NCI-H2081 treated with DMSO at 0.1 percent for 48 hours (cell line): ENCODE results near the gene ZNF286A.
"Not testable (repeated sequence)": the region's sequence is repeated elsewhere in the genome, so short reads cannot be mapped to it uniquely, and the experiment has no call there.

ENCODE experiments used
- DNase-seq: peaks from one replicate; lab custom pipeline; 2025; lab: John Stamatoyannopoulos, UW

Gene ZNF286A

GRCh38 chr17:15699937-15700336 is 385 bp downstream of the ZNF286A start:
- DNase-seq: not testable (repeated sequence)

GRCh38 chr17:15704239-15704638 is 4.7 kb downstream of the ZNF286A start:
- DNase-seq: not testable (repeated sequence)

GRCh38 chr17:15704813-15705212 is 5.3 kb downstream of the ZNF286A start:
- DNase-seq: not testable (repeated sequence)

GRCh38 chr17:15708879-15709278 is 9.3 kb downstream of the ZNF286A start:
- not testable (repeated sequence) for DNase-seq

GRCh38 chr17:15716601-15717563 is 17.3 kb downstream of the ZNF286A start:
- DNase-seq: not testable (repeated sequence)

- not testable (repeated sequence) for DNase-seq
Observed at GRCh38 chr17:15730535-15730934, 31.0 kb downstream of the ZNF286A start.

- DNase-seq: not testable (repeated sequence)
Observed at GRCh38 chr17:15731900-15732299, 32.3 kb downstream of the ZNF286A start, which contains the start of gene TBC1D26. Gene TBC1D26, plus strand, starts transcription at chr17:15732283. Its CDS starts 3,066 bp downstream, at chr17:15735349.

GRCh38 chr17:15733174-15733789 is 33.7 kb downstream of the ZNF286A start:
- DNase-seq: not testable (repeated sequence)

- DNase-seq: not testable (repeated sequence)
Observed at GRCh38 chr17:15736578-15736977, 37.0 kb downstream of the ZNF286A start.

GRCh38 chr17:15738066-15738465 is 38.5 kb downstream of the ZNF286A start:
- no peak for DNase-seq

GRCh38 chr17:15739259-15739658 is 39.7 kb downstream of the ZNF286A start:
- DNase-seq: not testable (repeated sequence)

GRCh38 chr17:15740041-15740440 is 40.5 kb downstream of the ZNF286A start:
- DNase-seq: not testable (repeated sequence)

GRCh38 chr17:15740570-15741120 is 41.1 kb downstream of the ZNF286A start:
- DNase-seq: no peak

GRCh38 chr17:15741624-15742023 is 42.1 kb downstream of the ZNF286A start:
- DNase-seq: no peak

- DNase-seq: no peak
Observed at GRCh38 chr17:15742051-15742795, 42.7 kb downstream of the ZNF286A start.

- no peak for DNase-seq
Observed at GRCh38 chr17:15742921-15743320, 43.4 kb downstream of the ZNF286A start.

- no peak for DNase-seq
Observed at GRCh38 chr17:15744074-15744676, 44.6 kb downstream of the ZNF286A start.

GRCh38 chr17:15744885-15745284 is 45.3 kb downstream of the ZNF286A start:
- no peak for DNase-seq

GRCh38 chr17:15749403-15749802 is 49.9 kb downstream of the ZNF286A start:
- DNase-seq: not testable (repeated sequence)

GRCh38 chr17:15768865-15769533 is 69.4 kb downstream of the ZNF286A start:
- DNase-seq: not testable (repeated sequence)
